ENCODE data around the gene TXNRD2.

- TF ChIP-seq CTCF (IDR thresholded peaks at IDR 0.05; ENCODE audit: low read depth, low read length) (no peak), EZH2phosphoT487 (IDR thresholded peaks at IDR 0.05; ENCODE audit: low read depth) (no peak)
Measured at GRCh38 chr22:19961201-19961580, 19.6 kb upstream of the TXNRD2 start.
